ENCODE measurements around the gene GPR83. TPM values are rescaled to one million over a fixed set of nuclear protein-coding genes. Genes with fewer than 3 reads are reported as not detected.
"Not testable (repeated sequence)": the region's sequence is repeated elsewhere in the genome, so short reads cannot be mapped to it uniquely, and the experiment has no call there.

Gene GPR83
- total and polyA plus RNA-seq, 2 of the 4 experiments (the other 2 are of a cell fraction) = under 0.01 to 0.07 TPM

DNA sequence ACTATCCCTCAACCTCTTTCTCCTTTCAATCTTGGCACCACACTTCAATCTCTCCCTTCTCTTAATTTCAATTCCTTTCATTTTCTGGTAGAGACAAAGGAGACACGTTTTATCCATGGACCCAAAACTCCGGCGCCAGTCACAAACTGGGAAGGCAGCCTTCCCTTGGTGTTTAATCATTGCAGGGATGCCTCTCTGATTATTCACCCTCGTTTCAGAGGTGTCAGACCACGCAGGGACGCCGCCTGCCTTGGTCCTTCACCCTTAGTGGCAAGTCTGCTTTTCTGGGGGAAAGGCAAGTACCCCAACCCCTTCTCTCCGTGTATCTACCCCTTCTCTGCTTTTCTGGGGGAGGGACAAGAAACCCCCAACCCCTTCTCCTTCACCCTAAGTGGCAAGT, 54.9 kb downstream of the GPR83 start:
- H3K4me1 ChIP-seq (ENCODE audit: control insufficient read depth, insufficient read depth, low read length); H3K27me3 ChIP-seq (ENCODE audit: control insufficient read depth, insufficient read depth, low read length); H3K56ac ChIP-seq (ENCODE audit: extremely low read depth, insufficient read depth, low read length); H3K18ac ChIP-seq (ENCODE audit: low read depth, low read length); H3K36me3 ChIP-seq (ENCODE audit: control insufficient read depth, insufficient read depth, low read length); H3K4ac ChIP-seq (ENCODE audit: low read depth, low read length); H2BK5ac ChIP-seq (ENCODE audit: low read depth, low read length, poor library complexity, severe bottlenecking); H4K91ac ChIP-seq (ENCODE audit: insufficient read depth, low read depth, low read length); H2AK9ac ChIP-seq (replicated peaks; ENCODE audit: low read depth, low read length, poor library complexity); H3K9me1 ChIP-seq (ENCODE audit: insufficient read depth, low read length); dilution Hi-C loops (cut with HindIII; ENCODE audit: low sequenced_read_pairs, unreplicated experiment); POLR2A ChIA-PET (ENCODE audit: unreplicated experiment); H3K27ac ChIP-seq (ENCODE audit: insufficient read depth, low read length); H3K79me1 ChIP-seq (ENCODE audit: low read depth in 1 of 2, low read length in 2 of 2); H3K9ac ChIP-seq (ENCODE audit: low read depth, low read length); H4K5ac ChIP-seq (ENCODE audit: low read depth, low read length); H2BK15ac ChIP-seq (ENCODE audit: low read depth, low read length); intact Hi-C loops (cut with micrococcal nuclease); H3K4me3 ChIP-seq (ENCODE audit: insufficient read depth, low read depth, low read length); CTCF ChIA-PET; H2BK20ac ChIP-seq (ENCODE audit: low read depth, low read length); ATAC-seq (ENCODE audit: low read depth); H3K4me2 ChIP-seq (ENCODE audit: low read depth, low read length); H3K9me3 ChIP-seq (ENCODE audit: control insufficient read depth, insufficient read depth, low read length); BruUV-seq (replicated peaks); in situ Hi-C loops (cut with MboI; ENCODE audit: low sequenced_read_pairs); H2AFZ ChIP-seq (replicated peaks; ENCODE audit: low read length, poor library complexity); H4K20me1 ChIP-seq (ENCODE audit: insufficient read depth, low read length); H2BK120ac ChIP-seq (ENCODE audit: low read depth, low read length); DNase-seq; H4K8ac ChIP-seq (ENCODE audit: low read depth in 2 of 2, low read length in 2 of 2); H2AK5ac ChIP-seq (ENCODE audit: low read depth, low read length); H3K14ac ChIP-seq (replicated peaks; ENCODE audit: low read depth, low read length); H3K23ac ChIP-seq (ENCODE audit: low read depth, low read length): not testable (repeated sequence)
- WGBS, 2 experiments (ENCODE audit: extremely low coverage in 2 of 2, insufficient read length in 1 of 2) = no CpG with 5 or more reads among the region's 8 CpGs

All from IMR-90 (cell line).